Measurements from ENCODE around the gene MACROD1.
"Not testable (repeated sequence)": the region's sequence is repeated elsewhere in the genome, so short reads cannot be mapped to it uniquely, and the experiment has no call there.

Gene MACROD1

DNA sequence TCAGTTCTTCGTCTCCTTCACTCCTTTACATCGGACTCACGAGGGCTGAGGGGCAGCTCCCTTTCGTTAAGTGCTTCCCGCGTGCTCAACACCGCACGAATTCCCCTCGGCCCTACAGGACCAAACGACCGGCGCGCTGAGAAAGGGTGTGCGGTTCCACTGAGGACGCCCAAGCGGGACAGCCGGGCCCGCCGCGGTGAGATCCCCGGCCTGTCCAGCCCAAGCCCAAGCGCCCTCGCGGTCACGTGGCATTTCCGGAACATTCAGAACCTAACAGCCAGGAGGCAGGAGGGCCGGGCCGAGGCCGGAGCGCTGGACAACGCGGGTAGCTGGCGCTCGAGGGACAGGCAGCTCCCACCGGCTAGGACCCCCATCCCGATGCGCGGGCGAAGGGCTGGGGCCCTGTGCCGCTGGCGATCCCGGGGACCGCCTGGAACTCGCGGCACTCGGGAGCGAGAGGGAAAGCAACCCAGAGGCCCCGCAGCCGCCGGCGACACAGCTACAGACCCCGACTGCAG lies 19.3 kb upstream of the MACROD1 start:
- DNase-seq: no peak

DNA sequence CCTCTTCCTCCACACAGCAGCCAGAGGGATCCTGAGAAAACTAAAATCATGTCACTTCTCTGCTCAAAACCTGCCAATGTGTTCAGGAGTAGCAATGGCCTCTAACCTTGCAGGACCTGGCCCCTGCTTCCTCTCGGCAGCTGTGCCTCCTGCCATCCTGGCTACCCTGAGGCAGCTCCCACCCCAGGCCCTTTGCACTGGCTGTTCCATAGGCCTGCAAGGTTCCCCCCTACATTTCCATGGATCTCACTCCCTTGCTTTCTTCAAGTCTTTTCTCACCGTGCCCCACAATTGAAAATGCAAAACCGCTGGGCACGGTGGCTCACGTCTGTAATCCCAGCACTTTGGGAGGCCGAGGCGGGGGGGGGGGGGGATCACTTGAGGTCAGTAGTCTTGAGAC lies 18.0 kb upstream of the MACROD1 start:
- no peak for DNase-seq

GRCh38 chr11:64181506-64182411 lies 15.8 kb upstream of the MACROD1 start:
- no peak for DNase-seq

DNA sequence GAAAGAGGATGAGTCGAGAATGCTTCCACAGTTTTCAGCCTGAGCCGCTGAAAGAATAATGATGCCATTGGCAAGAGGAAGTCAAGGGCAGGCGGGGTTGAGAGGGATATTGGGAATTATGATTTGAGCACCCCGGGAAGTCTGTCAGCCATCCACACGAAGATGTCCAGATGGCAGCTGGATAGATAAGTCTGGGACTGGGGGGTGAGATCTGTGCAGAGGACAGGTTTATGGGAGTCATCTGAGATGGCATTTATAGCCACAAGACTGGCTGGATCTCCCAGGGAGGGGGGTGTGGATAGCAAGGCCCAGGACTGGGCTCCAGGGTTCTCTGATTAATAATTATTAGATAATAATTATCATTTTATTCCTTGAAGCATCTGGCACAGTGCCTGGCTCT lies 15.0 kb upstream of the MACROD1 start:
- DNase-seq: no peak

DNA sequence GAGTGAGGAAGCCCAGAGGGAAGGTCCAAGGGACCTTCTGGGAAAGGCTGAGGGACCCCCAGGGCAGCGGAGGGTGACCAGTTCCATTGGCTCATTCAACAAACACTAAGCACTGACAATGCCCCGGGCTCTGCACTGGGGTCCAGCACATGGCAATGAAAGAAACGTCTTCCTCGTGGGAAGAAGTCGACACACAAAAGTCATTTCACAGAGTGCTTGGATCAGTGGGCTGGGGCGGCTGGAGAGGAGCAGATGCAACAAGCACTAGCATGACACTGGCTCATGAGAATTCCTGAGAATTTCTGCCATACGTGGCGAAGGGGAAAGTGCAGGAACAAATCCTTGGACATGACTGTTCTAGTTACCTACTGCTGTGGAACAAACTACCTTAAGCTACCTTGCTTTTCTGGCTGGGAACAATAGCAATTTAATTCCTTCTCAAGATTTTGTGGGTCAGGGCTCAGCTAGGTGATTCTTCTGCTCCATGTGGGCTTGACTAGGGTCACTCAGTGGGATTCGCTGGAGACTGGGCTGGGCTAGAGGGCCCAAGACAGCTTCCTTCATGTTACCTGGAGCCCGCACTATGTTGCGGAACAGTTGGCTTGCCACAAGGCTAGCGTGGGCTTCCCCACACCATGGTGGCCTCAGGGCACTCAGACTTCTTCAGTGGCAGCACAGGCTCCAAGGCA lies 13.2 kb upstream of the MACROD1 start:
- DNase-seq: no peak

DNA sequence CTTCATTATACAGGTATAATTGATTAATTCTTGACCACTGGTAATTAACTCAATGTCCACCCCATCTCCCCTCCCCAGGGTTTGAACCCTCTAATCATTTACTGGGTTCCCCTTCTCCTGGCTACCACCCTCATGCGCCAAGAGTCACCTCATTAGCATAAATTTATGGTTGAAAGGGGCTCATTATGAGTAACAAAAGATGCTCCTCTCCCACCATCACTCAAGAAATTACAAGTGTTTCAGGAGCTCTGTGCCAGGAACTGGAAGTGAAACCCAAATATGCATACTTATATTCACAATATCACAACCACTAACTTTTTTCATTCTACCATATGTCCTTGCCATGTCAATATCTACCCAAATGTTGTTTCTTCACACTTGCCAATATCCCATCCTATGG lies 12.3 kb upstream of the MACROD1 start:
- no peak for DNase-seq

- DNase-seq: no peak
These were observed 10.8 kb upstream of the MACROD1 start for GRCh38 chr11:64176751-64177150.

GRCh38 chr11:64173616-64174355 lies 7.9 kb upstream of the MACROD1 start:
- DNase-seq: no peak

DNA sequence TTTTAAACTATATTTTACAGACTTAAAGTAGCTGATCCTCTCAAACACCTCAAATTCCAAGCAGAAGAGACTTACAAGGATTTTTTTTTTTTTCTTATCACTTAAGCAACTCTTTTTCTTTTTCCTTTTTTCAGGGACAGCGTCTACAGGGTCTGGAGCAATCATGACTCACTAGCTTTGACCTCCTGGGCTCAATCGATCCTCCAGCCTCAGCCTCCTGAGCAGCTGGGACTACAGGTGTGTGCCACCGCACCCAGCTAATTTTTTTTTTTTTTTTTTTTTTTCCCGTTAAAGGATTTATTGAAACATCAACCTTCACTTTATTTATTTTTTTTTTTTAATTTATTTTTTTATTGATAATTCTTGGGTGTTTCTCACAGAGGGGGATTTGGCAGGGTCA lies 4.5 kb upstream of the MACROD1 start:
- no peak for DNase-seq

GRCh38 chr11:64165481-64165841 lies 452 bp downstream of the MACROD1 start:
- no peak for DNase-seq

- no peak for DNase-seq
These were observed 1.3 kb downstream of the MACROD1 start for GRCh38 chr11:64164392-64165312.

DNA sequence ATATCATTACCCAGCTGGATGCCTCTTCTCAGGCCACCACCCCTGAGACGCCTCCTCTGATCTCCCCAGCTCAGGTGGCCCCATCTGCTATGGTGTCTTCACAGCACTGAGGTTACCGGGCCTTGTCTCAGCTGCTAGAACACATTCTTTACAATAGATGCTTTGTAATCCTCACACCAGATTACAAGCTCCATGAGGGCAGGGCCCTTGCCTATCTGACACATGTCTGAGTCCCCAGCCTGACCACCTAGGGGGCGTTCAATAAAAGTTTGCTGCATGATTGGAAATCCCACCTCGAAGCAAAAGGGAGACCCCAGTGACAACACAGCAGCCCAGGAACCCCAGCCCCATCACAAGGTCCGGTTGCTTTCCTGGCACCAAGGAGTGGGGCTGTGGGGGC lies 2.0 kb downstream of the MACROD1 start:
- no peak for DNase-seq

GRCh38 chr11:64162769-64163168 lies 3.1 kb downstream of the MACROD1 start:
- not testable (repeated sequence) for DNase-seq

- no peak for DNase-seq
These were observed 4.9 kb downstream of the MACROD1 start for GRCh38 chr11:64161037-64161436.

GRCh38 chr11:64157631-64158394 lies 8.1 kb downstream of the MACROD1 start:
- DNase-seq: no peak

DNA sequence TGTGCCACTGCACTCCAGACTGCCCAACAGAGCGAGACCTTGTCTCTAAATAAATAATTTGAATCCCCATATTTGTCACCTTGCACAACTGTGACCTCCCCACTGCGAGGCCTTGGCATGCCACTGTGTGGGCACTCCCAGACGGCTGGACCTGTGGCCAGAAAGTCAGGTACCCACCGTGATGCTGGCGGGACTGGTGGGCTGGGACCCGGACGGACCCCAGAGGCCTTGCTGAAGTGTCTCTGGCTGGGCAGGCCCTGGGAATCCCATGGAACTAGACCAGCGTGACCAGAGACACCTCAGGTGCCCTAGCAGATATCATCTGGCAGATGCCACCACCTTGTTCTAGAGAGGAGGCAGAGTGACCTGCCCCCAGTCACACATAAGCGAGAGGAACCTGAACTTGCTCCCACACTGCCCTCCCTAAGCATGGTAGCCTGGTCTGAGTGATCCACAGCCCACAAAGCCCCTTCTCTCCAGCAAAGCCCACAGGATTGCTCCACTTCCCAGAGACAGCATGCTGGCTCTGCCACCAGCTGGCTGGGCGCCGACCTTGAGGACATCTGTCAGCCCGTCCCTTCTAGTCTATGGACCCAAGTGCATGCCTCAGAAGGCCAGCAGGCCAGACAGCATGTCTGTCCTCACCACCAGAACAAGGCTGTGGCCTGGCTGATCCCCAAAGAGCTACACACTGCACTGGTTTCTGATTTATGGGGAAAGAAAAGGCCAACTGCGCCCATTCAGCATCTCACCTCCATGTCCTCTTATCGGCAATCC lies 9.5 kb downstream of the MACROD1 start:
- DNase-seq: no peak

DNA sequence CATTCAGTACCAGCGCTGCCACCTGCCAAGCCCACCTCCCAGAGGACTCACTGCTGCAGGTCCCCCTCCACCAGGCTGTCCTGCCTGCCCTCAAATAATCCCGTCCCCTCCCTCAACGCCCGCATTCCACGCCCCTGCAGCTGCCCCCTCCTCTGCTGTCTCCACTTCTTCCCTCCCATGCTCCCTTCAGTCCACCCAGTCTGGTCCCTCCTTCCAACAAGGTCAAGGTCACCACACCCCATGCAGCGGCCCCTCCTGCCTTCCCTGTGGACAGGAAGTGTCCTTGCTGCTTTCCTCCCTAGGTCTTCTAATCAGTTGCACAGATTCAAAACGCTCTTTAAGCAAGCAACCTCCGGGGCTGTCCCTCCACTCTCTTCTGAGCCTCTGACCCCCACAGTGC lies 12.1 kb downstream of the MACROD1 start:
- DNase-seq: no peak

DNA sequence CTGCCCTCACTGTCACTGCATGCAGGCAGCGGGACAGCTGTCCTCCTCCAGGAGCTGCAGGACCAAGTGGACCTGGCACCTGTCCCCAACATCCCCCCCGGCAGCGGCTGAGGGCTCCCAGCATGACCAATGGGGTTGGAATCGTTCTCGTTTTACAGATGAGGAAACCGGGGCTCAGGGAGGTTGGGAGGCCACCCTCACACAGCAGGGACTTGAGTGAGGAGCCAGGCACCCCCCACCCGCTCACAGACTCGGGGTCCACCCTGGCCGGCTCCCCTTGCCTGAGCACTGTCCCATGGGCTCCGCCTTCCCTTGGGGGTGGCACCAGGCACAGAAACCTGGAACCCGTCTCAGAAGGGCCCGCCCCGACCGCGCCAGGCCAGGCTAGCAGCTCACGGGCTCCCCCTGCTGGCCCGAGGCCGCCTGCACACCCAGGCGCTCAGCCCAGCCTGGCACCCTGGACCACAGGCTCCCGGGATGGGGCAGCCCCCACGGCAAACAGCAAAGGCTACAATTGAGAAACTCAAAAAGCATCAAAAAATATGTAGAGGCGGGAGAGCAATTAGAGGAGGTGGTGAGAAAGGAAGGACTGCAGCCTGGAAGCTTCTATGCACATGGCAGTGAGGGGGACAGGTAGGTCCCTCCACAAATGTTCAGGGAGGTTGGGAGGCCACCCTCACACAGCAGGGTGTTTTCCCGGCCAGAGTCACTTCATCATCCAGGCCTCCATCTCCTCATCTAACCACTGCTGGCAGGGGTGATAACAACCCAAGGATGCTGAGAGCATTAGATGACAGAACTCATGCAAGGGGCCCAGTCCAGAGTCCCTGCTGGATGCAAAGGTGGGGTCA lies 12.8 kb downstream of the MACROD1 start:
- DNase-seq: peak; percentile 16

- no peak for DNase-seq
These were observed 14.6 kb downstream of the MACROD1 start for GRCh38 chr11:64151337-64151736.
